Measurements from ENCODE around the gene C1QTNF2.

DNA sequence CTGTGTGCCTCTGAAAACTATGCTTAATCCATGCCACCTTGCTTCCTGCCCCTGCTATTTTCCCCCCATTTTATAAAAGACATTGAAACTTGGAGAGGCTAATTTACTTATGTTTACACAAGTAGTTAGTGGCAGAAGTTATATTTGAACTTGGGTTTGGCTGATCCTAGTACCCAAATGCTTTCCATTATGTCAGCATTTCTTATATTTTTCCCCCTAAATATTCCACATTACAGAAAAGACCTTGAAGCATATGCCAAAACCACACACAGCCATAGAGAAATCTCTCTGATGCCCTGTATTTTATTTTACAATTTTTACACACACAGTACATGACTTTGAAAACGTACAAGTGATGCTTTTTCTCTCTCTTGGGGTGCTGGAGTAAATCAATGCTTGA lies 11.2 kb downstream of the C1QTNF2 start:
- TF ChIP-seq, protein P1, sequence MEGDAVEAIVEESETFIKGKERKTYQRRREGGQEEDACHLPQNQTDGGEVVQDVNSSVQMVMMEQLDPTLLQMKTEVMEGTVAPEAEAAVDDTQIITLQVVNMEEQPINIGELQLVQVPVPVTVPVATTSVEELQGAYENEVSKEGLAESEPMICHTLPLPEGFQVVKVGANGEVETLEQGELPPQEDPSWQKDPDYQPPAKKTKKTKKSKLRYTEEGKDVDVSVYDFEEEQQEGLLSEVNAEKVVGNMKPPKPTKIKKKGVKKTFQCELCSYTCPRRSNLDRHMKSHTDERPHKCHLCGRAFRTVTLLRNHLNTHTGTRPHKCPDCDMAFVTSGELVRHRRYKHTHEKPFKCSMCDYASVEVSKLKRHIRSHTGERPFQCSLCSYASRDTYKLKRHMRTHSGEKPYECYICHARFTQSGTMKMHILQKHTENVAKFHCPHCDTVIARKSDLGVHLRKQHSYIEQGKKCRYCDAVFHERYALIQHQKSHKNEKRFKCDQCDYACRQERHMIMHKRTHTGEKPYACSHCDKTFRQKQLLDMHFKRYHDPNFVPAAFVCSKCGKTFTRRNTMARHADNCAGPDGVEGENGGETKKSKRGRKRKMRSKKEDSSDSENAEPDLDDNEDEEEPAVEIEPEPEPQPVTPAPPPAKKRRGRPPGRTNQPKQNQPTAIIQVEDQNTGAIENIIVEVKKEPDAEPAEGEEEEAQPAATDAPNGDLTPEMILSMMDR (optimal IDR thresholded peaks at IDR 0.05 in 1 of 3, IDR thresholded peaks at IDR 0.05 in 1 of 3, conservative IDR thresholded peaks at IDR 0.05 in 1 of 3; ENCODE audit: extremely low read depth in 1 of 3, insufficient read depth in 2 of 3, low read length in 3 of 3): no peak
- no peak for TF ChIP-seq EZH2 (IDR thresholded peaks at IDR 0.05; ENCODE audit: low read length)
